Non-pigmented ciliary epithelial cell (primary cell): Measurements from ENCODE around the gene ZNF888.
"Not testable (repeated sequence)": the region's sequence is repeated elsewhere in the genome, so short reads cannot be mapped to it uniquely, and the experiment has no call there.

Source experiments
- DNase-seq: peaks from one replicate; pipeline ENCODE4 v3.0.0-alpha.2; 2010; ENCODE audit warnings: low read depth

ZNF888 gene

GRCh38 chr19:52922841-52923777 is at the start of gene ZNF888:
Gene ZNF888 (minus strand): TSS chr19:52923428. CDS start chr19:52917873, 5,555 bp downstream.
- no peak for DNase-seq

- DNase-seq: no peak
Measured at GRCh38 chr19:52967772-52968171, 44.5 kb upstream of the ZNF888 start.

- no peak for DNase-seq
Measured at GRCh38 chr19:52963247-52963618, 40.0 kb upstream of the ZNF888 start.

- DNase-seq: peak; percentile 71
Measured at GRCh38 chr19:52962394-52963246, 39.4 kb upstream of the ZNF888 start, which contains the start of gene ZNF816. Gene ZNF816 (minus strand): TSS chr19:52962881. CDS start chr19:52956089, 6,792 bp downstream.

GRCh38 chr19:52961981-52962380 is 38.8 kb upstream of the ZNF888 start:
- no peak for DNase-seq

- DNase-seq: no peak
Measured at GRCh38 chr19:52959613-52960295, 36.5 kb upstream of the ZNF888 start.

GRCh38 chr19:52957591-52957990 is 34.4 kb upstream of the ZNF888 start:
- DNase-seq: no peak

GRCh38 chr19:52956917-52957316 is 33.7 kb upstream of the ZNF888 start:
- no peak for DNase-seq

GRCh38 chr19:52949422-52949821 is 26.2 kb upstream of the ZNF888 start:
- DNase-seq: no peak

GRCh38 chr19:52948025-52948770 is 25.0 kb upstream of the ZNF888 start:
- DNase-seq: no peak

- no peak for DNase-seq
Measured at GRCh38 chr19:52946322-52947310, 23.4 kb upstream of the ZNF888 start.

GRCh38 chr19:52945652-52946321 is 22.6 kb upstream of the ZNF888 start:
- DNase-seq: no peak

GRCh38 chr19:52944703-52945493 is 21.7 kb upstream of the ZNF888 start:
- not testable (repeated sequence) for DNase-seq

- no peak for DNase-seq
Measured at GRCh38 chr19:52943884-52944643, 20.8 kb upstream of the ZNF888 start.

GRCh38 chr19:52943134-52943883 is 20.1 kb upstream of the ZNF888 start:
- DNase-seq: no peak

- DNase-seq: peak; percentile 52
Measured at GRCh38 chr19:52942386-52943133, 19.3 kb upstream of the ZNF888 start.
